Measurements from ENCODE around the gene ACTN1.

ACTN1 gene

GRCh38 chr14:68927089-68927488 is 52.0 kb downstream of the ACTN1 start:
- Histone ChIP-seq H3K9ac (ENCODE audit: insufficient read length, low read depth) (no peak overlapping the region), H3K4me3 (ENCODE audit: insufficient read length, low read depth) (no peak overlapping the region), H3K27me3 (ENCODE audit: insufficient read depth, insufficient read length) (no peaks in the 10 kb centered on the region), H3K9me3 (ENCODE audit: insufficient read depth, low read length) (no peaks in the 10 kb centered on the region; the same call in 1 of the 2 replicates), H3K36me3 (ENCODE audit: insufficient read depth, insufficient read length, low read length) (peaks cover 81% of the 10 kb centered on the region), H3K4me1 (ENCODE audit: insufficient read depth, insufficient read length) (peaks cover 21% of the 10 kb centered on the region)
- TF ChIP-seq YY1 (IDR thresholded peaks at IDR 0.05; ENCODE audit: insufficient read depth, insufficient read length): no peak
- TF ChIP-seq SUZ12 (IDR thresholded peaks at IDR 0.05; ENCODE audit: extremely low read depth, insufficient read depth, insufficient read length): no peak
- TF ChIP-seq ZNF274 (IDR thresholded peaks at IDR 0.05; ENCODE audit: low read depth, low read length): no peak
- no peak for DNase-seq (ENCODE audit: low read depth, low spot score)

- TF ChIP-seq ZNF274 (IDR thresholded peaks at IDR 0.05; ENCODE audit: low read depth, low read length) (no peak), YY1 (IDR thresholded peaks at IDR 0.05; ENCODE audit: insufficient read depth, insufficient read length) (no peak), SUZ12 (IDR thresholded peaks at IDR 0.05; ENCODE audit: extremely low read depth, insufficient read depth, insufficient read length) (no peak)
- Histone ChIP-seq H3K4me3 (ENCODE audit: insufficient read length, low read depth) (no peak overlapping the region), H3K36me3 (ENCODE audit: insufficient read depth, insufficient read length, low read length) (peaks cover 82% of the 10 kb centered on the region), H3K9me3 (ENCODE audit: insufficient read depth, low read length) (no peaks in the 10 kb centered on the region; the same call in 1 of the 2 replicates), H3K9ac (ENCODE audit: insufficient read length, low read depth) (no peak overlapping the region), H3K4me1 (ENCODE audit: insufficient read depth, insufficient read length) (peaks cover 23% of the 10 kb centered on the region), H3K27me3 (ENCODE audit: insufficient read depth, insufficient read length) (no peaks in the 10 kb centered on the region)
- no peak for DNase-seq (ENCODE audit: low read depth, low spot score)
Observed at GRCh38 chr14:68926236-68926635, 52.9 kb downstream of the ACTN1 start.

GRCh38 chr14:68925373-68925772 is 53.7 kb downstream of the ACTN1 start:
- no peak overlapping the region for H3K4me3 ChIP-seq (ENCODE audit: insufficient read length, low read depth)
- peaks cover 23% of the 10 kb centered on the region for H3K4me1 ChIP-seq (ENCODE audit: insufficient read depth, insufficient read length)
- DNase-seq (ENCODE audit: low read depth, low spot score): no peak
- H3K36me3 ChIP-seq (ENCODE audit: insufficient read depth, insufficient read length, low read length): peaks cover 82% of the 10 kb centered on the region
- H3K9me3 ChIP-seq (ENCODE audit: insufficient read depth, low read length): no peaks in the 10 kb centered on the region; the same call in 1 of the 2 replicates
- no peak overlapping the region for H3K9ac ChIP-seq (ENCODE audit: insufficient read length, low read depth)
- TF ChIP-seq SUZ12 (IDR thresholded peaks at IDR 0.05; ENCODE audit: extremely low read depth, insufficient read depth, insufficient read length) (no peak), ZNF274 (IDR thresholded peaks at IDR 0.05; ENCODE audit: low read depth, low read length) (no peak), YY1 (IDR thresholded peaks at IDR 0.05; ENCODE audit: insufficient read depth, insufficient read length) (no peak)
- H3K27me3 ChIP-seq (ENCODE audit: insufficient read depth, insufficient read length): no peaks in the 10 kb centered on the region

- H3K9ac ChIP-seq (ENCODE audit: insufficient read length, low read depth): no peak overlapping the region
- H3K4me3 ChIP-seq (ENCODE audit: insufficient read length, low read depth): no peak overlapping the region
- H3K4me1 ChIP-seq (ENCODE audit: insufficient read depth, insufficient read length): peaks cover 23% of the 10 kb centered on the region
- H3K27me3 ChIP-seq (ENCODE audit: insufficient read depth, insufficient read length): no peaks in the 10 kb centered on the region
- DNase-seq (ENCODE audit: low read depth, low spot score): peak; percentile 38
- no peak for TF ChIP-seq YY1 (IDR thresholded peaks at IDR 0.05; ENCODE audit: insufficient read depth, insufficient read length)
- no peak for TF ChIP-seq ZNF274 (IDR thresholded peaks at IDR 0.05; ENCODE audit: low read depth, low read length)
- TF ChIP-seq SUZ12 (IDR thresholded peaks at IDR 0.05; ENCODE audit: extremely low read depth, insufficient read depth, insufficient read length): no peak
- no peaks in the 10 kb centered on the region; the same call in 1 of the 2 replicates for H3K9me3 ChIP-seq (ENCODE audit: insufficient read depth, low read length)
- peaks cover 82% of the 10 kb centered on the region for H3K36me3 ChIP-seq (ENCODE audit: insufficient read depth, insufficient read length, low read length)
Observed at GRCh38 chr14:68924186-68925158, 54.6 kb downstream of the ACTN1 start.

- no peaks in the 10 kb centered on the region; the same call in 1 of the 2 replicates for H3K9me3 ChIP-seq (ENCODE audit: insufficient read depth, low read length)
- DNase-seq (ENCODE audit: low read depth, low spot score): no peak
- no peak overlapping the region for H3K4me3 ChIP-seq (ENCODE audit: insufficient read length, low read depth)
- H3K27me3 ChIP-seq (ENCODE audit: insufficient read depth, insufficient read length): no peaks in the 10 kb centered on the region
- no peak overlapping the region for H3K9ac ChIP-seq (ENCODE audit: insufficient read length, low read depth)
- H3K4me1 ChIP-seq (ENCODE audit: insufficient read depth, insufficient read length): peaks cover 23% of the 10 kb centered on the region
- TF ChIP-seq YY1 (IDR thresholded peaks at IDR 0.05; ENCODE audit: insufficient read depth, insufficient read length) (no peak), ZNF274 (IDR thresholded peaks at IDR 0.05; ENCODE audit: low read depth, low read length) (no peak), SUZ12 (IDR thresholded peaks at IDR 0.05; ENCODE audit: extremely low read depth, insufficient read depth, insufficient read length) (no peak)
- peaks cover 88% of the 10 kb centered on the region for H3K36me3 ChIP-seq (ENCODE audit: insufficient read depth, insufficient read length, low read length)
Observed at GRCh38 chr14:68922886-68923285, 56.2 kb downstream of the ACTN1 start.

- Histone ChIP-seq H3K36me3 (ENCODE audit: insufficient read depth, insufficient read length, low read length) (peaks cover 91% of the 10 kb centered on the region), H3K4me1 (ENCODE audit: insufficient read depth, insufficient read length) (peaks cover 23% of the 10 kb centered on the region), H3K4me3 (ENCODE audit: insufficient read length, low read depth) (no peak overlapping the region), H3K9ac (ENCODE audit: insufficient read length, low read depth) (no peak overlapping the region), H3K27me3 (ENCODE audit: insufficient read depth, insufficient read length) (no peaks in the 10 kb centered on the region), H3K9me3 (ENCODE audit: insufficient read depth, low read length) (no peaks in the 10 kb centered on the region; the same call in 1 of the 2 replicates)
- DNase-seq (ENCODE audit: low read depth, low spot score): no peak
- no peak for TF ChIP-seq ZNF274 (IDR thresholded peaks at IDR 0.05; ENCODE audit: low read depth, low read length)
- TF ChIP-seq SUZ12 (IDR thresholded peaks at IDR 0.05; ENCODE audit: extremely low read depth, insufficient read depth, insufficient read length): no peak
- no peak for TF ChIP-seq YY1 (IDR thresholded peaks at IDR 0.05; ENCODE audit: insufficient read depth, insufficient read length)
Observed at GRCh38 chr14:68922201-68922621, 56.9 kb downstream of the ACTN1 start.

- Histone ChIP-seq H3K9ac (ENCODE audit: insufficient read length, low read depth) (no peak overlapping the region), H3K4me1 (ENCODE audit: insufficient read depth, insufficient read length) (peaks cover 23% of the 10 kb centered on the region), H3K4me3 (ENCODE audit: insufficient read length, low read depth) (no peak overlapping the region), H3K36me3 (ENCODE audit: insufficient read depth, insufficient read length, low read length) (peaks cover 91% of the 10 kb centered on the region), H3K9me3 (ENCODE audit: insufficient read depth, low read length) (no peaks in the 10 kb centered on the region; the same call in 1 of the 2 replicates), H3K27me3 (ENCODE audit: insufficient read depth, insufficient read length) (no peaks in the 10 kb centered on the region)
- no peak for TF ChIP-seq ZNF274 (IDR thresholded peaks at IDR 0.05; ENCODE audit: low read depth, low read length)
- no peak for TF ChIP-seq SUZ12 (IDR thresholded peaks at IDR 0.05; ENCODE audit: extremely low read depth, insufficient read depth, insufficient read length)
- TF ChIP-seq YY1 (IDR thresholded peaks at IDR 0.05; ENCODE audit: insufficient read depth, insufficient read length): no peak
- DNase-seq (ENCODE audit: low read depth, low spot score): no peak
Observed at GRCh38 chr14:68921666-68922065, 57.4 kb downstream of the ACTN1 start.

All from NT2/D1 (cell line).